ENCODE results near the gene PARVB.

Gene PARVB

GRCh38 chr22:44057401-44057987 is 33.4 kb downstream of the PARVB start:
- DNase-seq: no peak

DNA sequence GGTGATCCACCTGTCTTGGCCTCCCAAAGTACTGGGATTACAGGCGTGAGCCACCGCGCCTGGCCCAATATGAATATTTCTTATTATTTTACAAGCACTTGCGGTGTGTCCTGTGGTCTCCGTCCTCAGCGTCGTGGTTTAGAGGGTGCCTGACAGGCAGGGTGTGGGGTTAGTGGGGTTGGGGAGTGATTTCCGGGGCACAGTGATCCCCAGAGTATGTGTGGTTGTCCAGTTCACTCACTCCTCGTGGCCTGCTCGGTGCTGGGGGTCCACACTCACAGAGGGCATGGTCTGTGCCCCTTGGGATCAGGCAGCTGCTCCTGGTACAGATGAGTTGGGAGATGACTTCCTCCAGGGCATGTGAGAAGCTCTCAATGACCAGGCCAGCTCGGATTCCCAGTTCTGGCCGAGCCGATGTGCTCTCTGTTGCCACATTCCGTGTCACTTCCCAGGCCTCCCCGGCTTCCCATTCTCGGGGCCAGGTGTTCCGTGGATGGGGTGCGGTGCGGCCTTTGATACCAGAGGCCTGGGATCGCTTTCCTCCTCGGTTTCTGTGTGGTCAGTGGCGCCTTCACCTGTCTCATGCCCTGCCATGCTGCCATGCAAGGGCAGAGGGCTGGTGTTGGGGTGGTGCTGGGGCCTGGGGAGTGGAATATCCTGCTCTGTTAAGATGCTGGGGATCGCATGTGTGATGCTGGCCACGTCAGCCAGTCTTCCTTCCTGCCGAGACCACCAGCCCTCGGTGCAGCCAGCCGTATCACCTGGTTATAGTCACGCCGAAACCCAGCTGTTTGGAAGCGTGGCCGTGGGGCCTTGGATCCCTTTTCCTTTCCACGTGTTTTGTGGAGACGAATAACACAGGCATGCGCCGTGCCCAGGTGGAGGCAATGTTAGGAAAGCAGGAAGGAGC is 39.6 kb downstream of the PARVB start:
- DNase-seq: no peak

- no peak for DNase-seq
Measured at GRCh38 chr22:44067033-44067432, 42.9 kb downstream of the PARVB start.

- DNase-seq: no peak
Measured at GRCh38 chr22:44067901-44068300, 43.8 kb downstream of the PARVB start.

DNA sequence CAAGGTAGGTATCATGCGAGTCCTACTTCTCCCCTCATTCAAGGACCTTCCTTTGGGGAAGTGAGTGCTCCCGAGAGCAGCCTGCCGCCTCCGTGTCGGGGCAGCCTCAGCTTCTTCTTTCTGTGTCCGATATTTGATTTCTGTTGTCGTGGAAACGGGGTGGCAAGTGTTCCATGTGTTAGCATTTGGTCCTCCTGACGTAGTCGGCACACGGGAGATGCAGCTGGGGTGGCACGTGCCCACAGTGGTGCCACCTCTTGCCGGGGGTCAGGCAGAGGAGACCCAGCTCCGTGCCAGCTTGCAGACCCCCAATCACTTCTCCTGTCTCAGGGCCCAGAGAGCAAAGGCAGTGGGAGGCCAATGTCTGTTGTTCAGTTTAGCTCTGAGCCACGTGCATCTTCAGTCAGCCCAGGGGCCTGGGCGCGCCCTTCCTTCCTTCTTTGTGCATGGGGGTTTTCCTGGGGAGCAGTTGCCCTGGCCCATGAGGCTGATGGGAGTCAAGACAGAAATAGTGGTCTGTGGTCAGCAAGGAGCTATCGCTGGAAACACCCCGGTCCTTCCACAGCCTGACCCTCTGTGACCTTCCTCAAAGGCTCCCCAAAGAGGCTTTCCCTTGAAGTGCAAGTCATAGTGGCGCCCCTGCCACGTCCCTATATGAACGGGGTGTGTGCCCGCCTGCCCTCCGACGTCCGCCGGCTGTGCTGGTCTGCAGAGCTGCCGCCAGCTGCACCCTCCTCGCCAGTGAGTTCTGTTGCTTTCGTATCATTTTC is 44.5 kb downstream of the PARVB start:
- DNase-seq: no peak

DNA sequence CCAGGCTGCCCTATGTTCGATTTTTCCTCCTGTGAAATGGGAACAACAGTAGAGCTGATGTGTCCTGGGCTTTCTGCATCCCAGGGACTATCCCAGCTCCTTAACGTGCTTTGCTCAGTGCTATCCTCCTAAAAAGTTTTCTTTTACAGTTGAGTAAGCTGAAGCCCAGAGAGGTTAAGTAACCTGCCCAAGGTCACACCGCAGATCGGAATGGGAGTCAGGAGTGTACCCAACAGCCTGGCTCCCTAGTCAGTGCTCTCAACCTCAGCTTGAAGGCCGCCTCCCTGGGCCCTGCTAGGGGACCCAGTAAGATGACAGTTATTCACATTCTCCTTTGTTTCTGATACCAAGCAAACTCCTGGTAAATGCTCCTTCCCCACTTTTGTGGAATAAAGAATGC is 45.9 kb downstream of the PARVB start:
- DNase-seq: no peak

DNA sequence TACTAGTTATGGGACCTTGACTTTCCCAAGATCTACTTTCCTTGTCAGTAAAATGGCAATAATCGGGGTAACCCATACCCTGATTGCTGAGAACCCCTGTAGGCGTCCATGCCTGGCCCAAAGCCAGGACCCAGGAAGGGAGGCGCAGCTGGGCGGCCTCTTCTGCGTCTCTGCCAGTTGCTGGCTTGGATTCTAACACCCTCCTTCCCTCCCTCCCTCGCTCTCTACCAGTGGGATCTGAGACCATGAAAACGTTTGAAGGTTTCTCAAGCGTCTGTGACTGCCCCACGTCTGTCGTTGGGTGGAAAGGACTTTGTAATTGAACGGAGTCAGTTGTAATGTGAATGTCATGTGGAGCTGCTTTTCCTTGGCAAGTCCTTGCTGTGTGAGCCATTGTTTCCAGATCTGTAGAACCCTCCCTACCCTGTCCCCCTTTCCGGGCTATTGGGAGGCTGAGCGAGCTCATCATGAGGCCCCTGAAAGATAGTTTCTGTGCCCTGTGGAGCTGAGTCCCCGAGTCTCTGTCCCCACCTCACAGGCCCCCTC is 47.8 kb downstream of the PARVB start:
- DNase-seq: no peak

GRCh38 chr22:44074337-44074984 is 50.4 kb downstream of the PARVB start:
- DNase-seq: no peak

- no peak for DNase-seq
Measured at GRCh38 chr22:44075022-44075421, 50.9 kb downstream of the PARVB start.

GRCh38 chr22:44075670-44076069 is 51.6 kb downstream of the PARVB start:
- DNase-seq: no peak

- DNase-seq: no peak
Measured at GRCh38 chr22:44076825-44077224, 52.7 kb downstream of the PARVB start.

DNA sequence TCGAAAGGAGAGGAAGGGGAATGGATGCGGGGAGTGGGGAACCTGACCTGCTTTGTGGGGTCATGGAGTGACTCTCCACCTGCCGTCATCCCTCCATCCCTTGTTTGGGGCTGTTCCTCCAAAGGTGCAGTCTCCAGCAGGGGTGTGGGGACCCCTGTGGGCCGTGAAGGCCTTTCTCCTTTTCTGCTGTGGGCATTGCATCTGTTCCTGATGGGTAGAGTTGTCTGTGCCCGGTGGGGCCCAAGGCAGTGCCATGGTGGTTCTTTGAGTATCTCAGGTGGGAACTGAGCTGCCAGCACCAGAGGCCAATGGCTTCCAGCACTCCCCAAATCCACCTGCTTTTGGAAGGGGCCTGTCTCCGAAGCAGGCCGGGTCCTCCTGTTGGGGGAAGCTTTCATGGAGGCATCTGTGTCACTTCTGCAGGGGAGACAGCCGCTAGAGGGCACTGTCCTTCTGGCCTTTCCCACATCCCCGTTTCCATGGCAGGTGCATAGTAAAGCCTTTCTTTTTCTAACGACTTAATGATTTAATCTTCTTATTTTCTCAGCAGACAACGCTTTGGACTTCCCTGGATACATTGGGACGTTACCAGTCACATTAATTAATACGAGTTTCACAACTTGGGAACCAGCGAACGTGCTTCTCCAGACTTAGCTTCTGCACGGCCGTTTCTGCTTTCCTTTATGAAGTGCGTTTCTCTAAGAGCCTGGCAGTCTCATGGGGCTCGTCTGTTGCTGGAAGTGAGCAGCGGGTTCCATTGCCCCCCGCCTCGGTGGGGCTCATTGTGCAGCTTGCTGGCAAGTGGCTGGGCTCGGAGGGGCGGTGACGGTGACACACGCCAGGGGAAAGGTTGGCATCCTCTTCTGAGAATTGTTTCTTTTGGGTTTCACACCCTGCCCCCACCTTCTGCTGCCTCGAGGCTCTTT is 57.1 kb downstream of the PARVB start:
- peak; percentile 71 for DNase-seq

- no peak for DNase-seq
Measured at GRCh38 chr22:44082801-44083200, 58.7 kb downstream of the PARVB start.

GRCh38 chr22:44084044-44084772 is 60.1 kb downstream of the PARVB start:
- DNase-seq: no peak

DNA sequence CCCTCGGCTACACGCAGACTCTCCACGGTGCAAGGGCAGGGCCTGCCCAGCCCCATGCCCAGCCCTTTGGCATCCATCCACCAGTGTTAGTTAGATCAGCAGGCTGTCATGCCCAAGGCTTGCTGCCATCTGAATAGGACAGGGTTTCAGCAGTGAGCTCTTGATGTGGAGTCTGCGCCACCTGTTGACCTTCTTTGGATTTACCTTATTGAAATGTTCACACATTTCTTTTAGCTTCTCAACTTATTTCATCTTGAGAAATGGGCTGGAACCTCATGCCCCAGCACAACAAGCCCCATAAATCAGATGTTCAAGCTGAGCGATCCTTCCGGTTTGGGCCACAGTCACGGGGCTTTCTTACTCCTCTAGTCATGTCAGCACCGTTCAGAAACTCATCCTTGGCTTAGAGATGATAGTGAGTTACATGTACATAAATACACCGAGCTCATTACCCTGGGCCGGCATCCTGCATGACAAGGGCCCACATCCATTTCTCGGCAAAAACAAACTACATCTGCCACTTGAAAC is 61.7 kb downstream of the PARVB start:
- peak; percentile 42 for DNase-seq

- no peak for DNase-seq
Measured at GRCh38 chr22:44086271-44087088, 62.4 kb downstream of the PARVB start.

DNA sequence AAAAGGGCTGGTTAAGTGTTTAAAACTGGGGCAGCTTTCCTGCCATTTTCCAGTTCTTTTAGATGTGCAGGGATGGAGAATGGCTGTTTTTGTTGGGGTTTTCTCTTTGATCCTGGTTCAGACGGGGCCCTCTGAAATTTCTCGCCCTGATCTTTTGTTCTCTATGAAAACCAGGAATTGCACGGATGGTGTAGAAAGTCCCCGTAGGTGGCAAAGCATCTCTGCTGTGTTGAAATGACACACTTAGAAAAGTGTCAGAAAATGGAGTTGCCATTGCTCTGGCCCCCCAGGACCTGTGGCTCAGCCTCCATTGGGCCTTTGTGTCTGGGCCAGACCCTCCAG is 63.0 kb downstream of the PARVB start:
- no peak for DNase-seq

GRCh38 chr22:44088976-44089570 is 65.0 kb downstream of the PARVB start:
- no peak for DNase-seq
